AG08396 (cell line): ENCODE results near the gene BST1.

Experiments
- DNase-seq: peaks from one replicate; pipeline ENCODE4 v3.0.0; 2012; ENCODE audit warnings: low spot score, mixed read lengths

BST1 gene

GRCh38 chr4:15779306-15779705 is 76.4 kb downstream of the BST1 start:
- DNase-seq: peak; percentile 65

- no peak for DNase-seq
Measured at GRCh38 chr4:15779809-15780208, 76.9 kb downstream of the BST1 start.

- no peak for DNase-seq
Measured at GRCh38 chr4:15781427-15782095, 78.7 kb downstream of the BST1 start.
